Thymus (tissue), 11 donors: Measurements from ENCODE around the gene LGR6. TPM values are rescaled to one million over a fixed set of nuclear protein-coding genes. Genes with fewer than 3 reads are reported as not detected.
"Not testable (repeated sequence)": the region's sequence is repeated elsewhere in the genome, so short reads cannot be mapped to it uniquely, and the experiment has no call there.

Experiments used
- DNase-seq, 9 donors: peaks; one replicate each; pipeline ENCODE4 v3.0.0-alpha.2; 2013; ENCODE audit warnings: low spot score in 9 of 9, low read depth in 6 of 9, missing footprints in 1 of 9
- H3K27ac ChIP-seq, 2 donors: one replicate each; pipeline ENCODE4 v1.5.1; 2013; ENCODE audit warnings: control low read depth in 1 of 2, low read depth in 1 of 2, low read length in 1 of 2, mild to moderate bottlenecking in 1 of 2, moderate library complexity in 1 of 2
- H3K27me3 ChIP-seq, 2 donors: one replicate each; pipeline ENCODE4 v1.5.1; 2013; ENCODE audit warnings: low read length in 1 of 2; ENCODE audit not compliant: control insufficient read depth in 2 of 2, insufficient read depth in 1 of 2
- H3K36me3 ChIP-seq, 2 donors: one replicate each; pipeline ENCODE4 v1.5.1; 2013; ENCODE audit warnings: low read length in 1 of 2, mild to moderate bottlenecking in 1 of 2, moderate library complexity in 1 of 2; ENCODE audit not compliant: control insufficient read depth in 2 of 2, insufficient read depth in 2 of 2
- H3K4me1 ChIP-seq, 2 donors: one replicate each; pipeline ENCODE4 v1.5.1; 2013; ENCODE audit warnings: low read length in 2 of 2; ENCODE audit not compliant: control insufficient read depth in 2 of 2, insufficient read depth in 2 of 2
- H3K4me3 ChIP-seq, 2 donors: one replicate each; pipeline ENCODE4 v1.5.1; 2013; ENCODE audit warnings: low read length in 2 of 2, control low read depth in 1 of 2, mild to moderate bottlenecking in 1 of 2
- H3K9me3 ChIP-seq, 2 donors: one replicate each; pipeline ENCODE4 v1.5.1; 2013; ENCODE audit warnings: low read length in 1 of 2, mild to moderate bottlenecking in 1 of 2; ENCODE audit not compliant: control insufficient read depth in 2 of 2, insufficient read depth in 1 of 2
- WGBS: extraction: QIAGEN DNeasy Blood & Tissue Kit; methylation state at CpG from one replicate; pipeline ENCODE4 v1.1.7; 2013; 5-methylcytosine and 5-hydroxymethylcytosine counted together
- polyA plus RNA-seq: library from polyadenylated mRNA; stranded (reverse); fragments of 200-250 nt; gene quantifications from one replicate; pipeline ENCODE4 v1.2.3, GENCODE V29; 2013
- total RNA-seq: library from RNA; stranded (reverse); fragments of 120-200 nt; gene quantifications from one replicate; pipeline ENCODE4 v1.2.4, GENCODE V29; 2013
- donor health status: healthy.

The LGR6 gene
- total and polyA plus RNA-seq, 2 donors, result 0.05 to 1.0 TPM

GRCh38 chr1:202189918-202190715, 3.5 kb upstream of the LGR6 start:
- DNase-seq, result no peak
- WGBS, result 93% methylated on average over 7 of the region's 7 CpGs
- Histone ChIP-seq H3K36me3 (no peaks in the 10 kb centered on the region), H3K4me3 (no peak overlapping the region), H3K9me3 (peaks cover 0 to 4% of the 10 kb centered on the region in 2 donors), H3K27ac (no peak overlapping the region), H3K27me3 (peaks cover 21 to 46% of the 10 kb centered on the region in 2 donors), H3K4me1 (peaks cover 0 to 8% of the 10 kb centered on the region in 2 donors)

- not testable (repeated sequence) for H3K36me3 ChIP-seq, DNase-seq, H3K27ac ChIP-seq, H3K4me3 ChIP-seq, H3K4me1 ChIP-seq, H3K9me3 ChIP-seq
- 93% methylated on average over 22 of the region's 33 CpGs for WGBS
- peaks cover 23 to 54% of the 10 kb centered on the region in 2 donors for H3K27me3 ChIP-seq
Measured at GRCh38 chr1:202191391-202191790, 2.2 kb upstream of the LGR6 start.

GRCh38 chr1:202192770-202193613, 607 bp upstream of the LGR6 start:
- H3K9me3 ChIP-seq, result peaks cover 0 to 4% of the 10 kb centered on the region in 2 donors
- H3K27ac ChIP-seq, result no peak overlapping the region
- peaks cover 23 to 57% of the 10 kb centered on the region in 2 donors for H3K27me3 ChIP-seq
- no peaks in the 10 kb centered on the region for H3K36me3 ChIP-seq
- 32% methylated on average over 18 of the region's 18 CpGs for whole genome bisulfite sequencing
- H3K4me1 ChIP-seq, result peaks cover 0 to 10% of the 10 kb centered on the region in 2 donors
- peak in 2 of 9 donors; percentile 57 to 63 for DNase-seq
- no peak overlapping the region for H3K4me3 ChIP-seq

GRCh38 chr1:202194328-202194648, 689 bp downstream of the LGR6 start:
- no peak overlapping the region for H3K27ac ChIP-seq
- peaks cover 23 to 59% of the 10 kb centered on the region in 2 donors for H3K27me3 ChIP-seq
- WGBS, result 68% methylated on average over 11 of the region's 11 CpGs
- no peaks in the 10 kb centered on the region for H3K36me3 ChIP-seq
- peaks cover 7 to 21% of the 10 kb centered on the region in 2 donors for H3K4me1 ChIP-seq
- no peak overlapping the region for H3K4me3 ChIP-seq
- no peak for DNase-seq
- peaks cover 0 to under 1% of the 10 kb centered on the region in 2 donors for H3K9me3 ChIP-seq

GRCh38 chr1:202197653-202198365, 4.2 kb downstream of the LGR6 start:
- H3K9me3 ChIP-seq, result no peaks in the 10 kb centered on the region
- WGBS, result 94% methylated on average over 7 of the region's 7 CpGs

GRCh38 chr1:202198366-202198724, 4.7 kb downstream of the LGR6 start:
- H3K27me3 ChIP-seq, result peaks cover 18 to 50% of the 10 kb centered on the region in 2 donors
- H3K4me3 ChIP-seq, result no peak overlapping the region
- no peak for DNase-seq
- H3K4me1 ChIP-seq, result peaks cover 13 to 33% of the 10 kb centered on the region in 2 donors
- H3K9me3 ChIP-seq, result no peaks in the 10 kb centered on the region
- no peaks in the 10 kb centered on the region for H3K36me3 ChIP-seq
- WGBS, result 100% methylated on average over 1 of the region's 1 CpG
- H3K27ac ChIP-seq, result peak overlapping the region in 1 of 2 donors; percentile 20

More at GRCh38 chr1:202197653-202198365, 4.2 kb downstream of the LGR6 start:
- no peak overlapping the region for H3K4me3 ChIP-seq
- H3K36me3 ChIP-seq, result no peaks in the 10 kb centered on the region
- DNase-seq, result no peak
- H3K4me1 ChIP-seq, result peaks cover 13 to 37% of the 10 kb centered on the region in 2 donors
- H3K27me3 ChIP-seq, result peaks cover 23 to 55% of the 10 kb centered on the region in 2 donors
- H3K27ac ChIP-seq, result no peak overlapping the region

GRCh38 chr1:202199040-202199889, 5.7 kb downstream of the LGR6 start:
- H3K27me3 ChIP-seq, result peaks cover 10 to 42% of the 10 kb centered on the region in 2 donors
- H3K4me1 ChIP-seq, result peaks cover 13 to 31% of the 10 kb centered on the region in 2 donors
- no peaks in the 10 kb centered on the region for H3K9me3 ChIP-seq
- no peak for DNase-seq
- no peak overlapping the region for H3K27ac ChIP-seq
- no peaks in the 10 kb centered on the region for H3K36me3 ChIP-seq
- 11% methylated on average over 16 of the region's 16 CpGs for WGBS
- no peak overlapping the region for H3K4me3 ChIP-seq

- no peak for DNase-seq
- no peak overlapping the region for H3K27ac ChIP-seq
- no peak overlapping the region for H3K4me3 ChIP-seq
- 96% methylated on average over 4 of the region's 4 CpGs for WGBS
- H3K9me3 ChIP-seq, result no peaks in the 10 kb centered on the region
- H3K27me3 ChIP-seq, result peaks cover 3 to 33% of the 10 kb centered on the region in 2 donors
- H3K36me3 ChIP-seq, result no peaks in the 10 kb centered on the region
- peaks cover 13 to 31% of the 10 kb centered on the region in 2 donors for H3K4me1 ChIP-seq
Measured at GRCh38 chr1:202200112-202200548, 6.5 kb downstream of the LGR6 start.
